Measurements from ENCODE around the gene WDR86. TPM values are rescaled to one million over a fixed set of nuclear protein-coding genes. Genes with fewer than 3 reads are reported as not detected.

WDR86 gene, protein sequence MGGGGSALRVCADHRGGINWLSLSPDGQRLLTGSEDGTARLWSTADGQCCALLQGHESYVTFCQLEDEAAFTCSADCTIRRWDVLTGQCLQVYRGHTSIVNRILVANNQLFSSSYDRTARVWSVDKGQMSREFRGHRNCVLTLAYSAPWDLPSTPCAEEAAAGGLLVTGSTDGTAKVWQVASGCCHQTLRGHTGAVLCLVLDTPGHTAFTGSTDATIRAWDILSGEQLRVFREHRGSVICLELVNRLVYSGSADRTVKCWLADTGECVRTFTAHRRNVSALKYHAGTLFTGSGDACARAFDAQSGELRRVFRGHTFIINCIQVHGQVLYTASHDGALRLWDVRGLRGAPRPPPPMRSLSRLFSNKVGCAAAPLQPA
- total RNA-seq (1 to 10 TPM in 1 of 2 donors, under 1 TPM in 1; 0.85 to 1.1 TPM), polyA plus RNA-seq (ENCODE audit: insufficient read length in 6 of 6) (10 to 100 TPM; 16.5 to 24.1 (median 21.8) TPM)
- long read RNA-seq, donor 1, transcript WDR86-201 (6 exons, 2,023 nt), result major isoform, 6 of 15 reads
- long read RNA-seq, donor 1, partial matches to known transcripts, result 5 of 15 reads
- long read RNA-seq, donor 1, other reads (novel, unspliced or antisense), result 0 of 15 reads
- long read RNA-seq, donor 2, partial matches to known transcripts, result 0 of 4 reads
- long read RNA-seq, donor 2, other reads (novel, unspliced or antisense), result 0 of 4 reads
- long read RNA-seq, donor 3, partial matches to known transcripts, result 0 of 3 reads
- long read RNA-seq, donor 3, other reads (novel, unspliced or antisense), result 0 of 3 reads
- long read RNA-seq, donor 4, partial matches to known transcripts, result 1 of 1 reads
- long read RNA-seq, donor 4, other reads (novel, unspliced or antisense), result 0 of 1 reads
- long read RNA-seq, donor 5, partial matches to known transcripts, result 0 of 6 reads
- long read RNA-seq, donor 5, other reads (novel, unspliced or antisense), result 0 of 6 reads
- long read RNA-seq, donor 6, partial matches to known transcripts, result 0 of 10 reads
- long read RNA-seq, donor 6, other reads (novel, unspliced or antisense), result 6 of 10 reads
- long read RNA-seq, donor 7, partial matches to known transcripts, result 0 of 3 reads
- long read RNA-seq, donor 7, other reads (novel, unspliced or antisense), result 0 of 3 reads
- long read RNA-seq, donor 8, partial matches to known transcripts, result 0 of 2 reads
- long read RNA-seq, donor 8, other reads (novel, unspliced or antisense), result 0 of 2 reads
- long read RNA-seq, donor 9, result 0 reads
- long read RNA-seq, donor 10, partial matches to known transcripts, result 0 of 1 reads
- long read RNA-seq, donor 10, other reads (novel, unspliced or antisense), result 0 of 1 reads
- long read RNA-seq, donor 11, partial matches to known transcripts, result 33 of 34 reads
- long read RNA-seq, donor 11, other reads (novel, unspliced or antisense), result 0 of 34 reads
- long read RNA-seq, donor 12, partial matches to known transcripts, result 0 of 3 reads
- long read RNA-seq, donor 12, other reads (novel, unspliced or antisense), result 0 of 3 reads

DNA sequence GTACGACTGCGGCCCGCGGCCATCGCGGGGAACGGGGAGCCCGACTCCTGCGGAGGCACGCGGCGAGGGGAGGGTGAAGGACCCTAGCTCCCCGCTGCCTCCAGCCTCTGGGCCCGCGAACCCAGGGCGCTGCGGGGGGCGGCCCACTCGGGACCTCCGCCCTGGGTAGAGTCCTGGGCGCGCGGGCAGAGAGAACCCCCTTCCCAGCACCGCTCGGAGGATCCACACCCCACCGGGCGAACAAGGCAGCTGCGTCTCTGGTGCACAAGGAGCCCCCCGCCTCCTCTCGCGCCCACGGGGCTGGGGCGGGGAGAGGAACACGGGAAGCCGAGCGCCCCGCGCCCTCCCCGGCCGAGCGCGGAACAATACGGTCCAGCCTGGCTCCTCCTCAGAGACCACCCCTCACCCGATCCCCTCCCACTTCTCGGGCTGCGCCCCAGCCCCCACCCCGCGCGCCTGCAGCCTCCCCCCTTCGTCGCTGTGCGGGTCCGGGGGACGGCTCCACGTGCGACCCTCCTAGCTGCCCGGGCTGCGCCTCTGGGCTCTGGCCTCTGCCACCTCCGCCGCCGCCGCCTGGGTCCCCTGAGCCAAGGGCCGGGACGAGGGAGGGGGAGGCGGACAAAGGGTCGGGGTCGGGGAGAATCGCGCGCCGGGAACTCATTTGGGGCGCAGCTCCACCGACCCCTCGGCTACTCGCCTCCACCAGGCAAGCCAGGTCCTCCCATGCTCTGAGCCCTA lies at the start of gene WDR86:
TSS of gene WDR86 (minus strand) at position 372 of the 738 bp plus-strand sequence. CDS start 449 bp downstream, outside the sequence.
- Histone ChIP-seq H3K27me3 (peaks cover 33 to 82% of the 10 kb centered on the region in 2 donors), H3K4me3 (peak within 1 kb of the TSS; percentile 9 to 34), H3K9me3 (no peaks in the 10 kb centered on the region), H3K36me3 (no peaks in the 10 kb centered on the region), H3K4me1 (peaks cover 13 to 24% of the 10 kb centered on the region in 2 donors), H3K27ac (peak within 1 kb of the TSS in 1 of 2 donors; percentile 55)
- intact Hi-C loops (cut with DNase I), result no loop called here
- DNase-seq (peak in 2 of 4 donors; percentile 77 to 86), ATAC-seq (peak; percentile 23)
- TF ChIP-seq, protein P1, sequence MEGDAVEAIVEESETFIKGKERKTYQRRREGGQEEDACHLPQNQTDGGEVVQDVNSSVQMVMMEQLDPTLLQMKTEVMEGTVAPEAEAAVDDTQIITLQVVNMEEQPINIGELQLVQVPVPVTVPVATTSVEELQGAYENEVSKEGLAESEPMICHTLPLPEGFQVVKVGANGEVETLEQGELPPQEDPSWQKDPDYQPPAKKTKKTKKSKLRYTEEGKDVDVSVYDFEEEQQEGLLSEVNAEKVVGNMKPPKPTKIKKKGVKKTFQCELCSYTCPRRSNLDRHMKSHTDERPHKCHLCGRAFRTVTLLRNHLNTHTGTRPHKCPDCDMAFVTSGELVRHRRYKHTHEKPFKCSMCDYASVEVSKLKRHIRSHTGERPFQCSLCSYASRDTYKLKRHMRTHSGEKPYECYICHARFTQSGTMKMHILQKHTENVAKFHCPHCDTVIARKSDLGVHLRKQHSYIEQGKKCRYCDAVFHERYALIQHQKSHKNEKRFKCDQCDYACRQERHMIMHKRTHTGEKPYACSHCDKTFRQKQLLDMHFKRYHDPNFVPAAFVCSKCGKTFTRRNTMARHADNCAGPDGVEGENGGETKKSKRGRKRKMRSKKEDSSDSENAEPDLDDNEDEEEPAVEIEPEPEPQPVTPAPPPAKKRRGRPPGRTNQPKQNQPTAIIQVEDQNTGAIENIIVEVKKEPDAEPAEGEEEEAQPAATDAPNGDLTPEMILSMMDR (IDR thresholded peaks at IDR 0.05), result no peak

DNA sequence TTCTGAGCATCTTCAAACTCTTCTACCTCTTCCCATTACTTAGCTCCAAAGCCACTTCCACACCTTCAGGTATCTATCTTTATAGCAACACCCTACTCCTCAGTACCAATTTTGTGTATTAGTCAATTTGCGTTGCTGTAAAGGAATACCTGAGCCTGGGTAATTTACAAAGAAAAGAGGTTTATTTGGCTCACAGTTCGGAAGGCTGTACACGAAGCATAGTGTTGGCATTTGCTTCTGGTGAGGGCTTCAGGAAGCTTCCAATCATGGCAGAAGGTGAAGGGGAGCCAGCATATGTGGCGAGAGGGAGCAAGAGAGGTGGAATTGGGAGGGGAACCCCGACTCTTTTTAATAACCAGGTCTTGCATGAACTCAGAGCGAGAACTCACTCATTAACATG lies 47.7 kb upstream of the WDR86 start:
- no peak overlapping the region for H3K27ac ChIP-seq
- no peak for ATAC-seq
- H3K27me3 ChIP-seq, result peaks cover 0 to 4% of the 10 kb centered on the region in 2 donors
- TF ChIP-seq, protein P1 (IDR thresholded peaks at IDR 0.05), result no peak
- H3K9me3 ChIP-seq, result peaks cover 0 to 2% of the 10 kb centered on the region in 2 donors
- H3K4me1 ChIP-seq, result peaks cover 9 to 12% of the 10 kb centered on the region in 2 donors
- no peaks in the 10 kb centered on the region for H3K36me3 ChIP-seq
- intact Hi-C loops (cut with DNase I), result no loop called here
- H3K4me3 ChIP-seq, result no peak overlapping the region
- no peak for DNase-seq

DNA sequence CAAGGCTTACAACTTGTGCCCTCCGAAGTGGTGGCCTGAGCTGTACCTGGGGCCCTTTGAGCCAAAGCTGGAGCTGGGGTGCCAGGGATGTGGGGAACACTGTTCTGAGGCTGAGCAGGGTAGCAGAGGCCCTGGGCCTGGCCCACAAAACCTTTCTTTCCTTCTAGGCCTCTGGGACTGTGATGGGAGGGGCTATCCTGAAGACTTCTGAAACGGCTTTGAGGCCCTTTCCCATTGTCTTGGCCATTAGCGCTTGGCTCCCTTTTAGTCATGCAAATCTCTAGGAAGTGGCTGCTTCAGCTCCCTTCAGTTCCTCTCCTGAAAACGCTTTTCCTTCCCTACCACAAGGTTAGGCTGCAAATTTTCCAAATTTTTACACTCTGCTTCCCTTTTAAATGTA lies 46.9 kb upstream of the WDR86 start:
- H3K4me3 ChIP-seq, result no peak overlapping the region
- DNase-seq (no peak), ATAC-seq (no peak)
- H3K36me3 ChIP-seq, result no peaks in the 10 kb centered on the region
- H3K9me3 ChIP-seq, result no peaks in the 10 kb centered on the region
- H3K4me1 ChIP-seq, result peaks cover 9 to 12% of the 10 kb centered on the region in 2 donors
- H3K27ac ChIP-seq, result no peak overlapping the region
- H3K27me3 ChIP-seq, result peaks cover 0 to 4% of the 10 kb centered on the region in 2 donors
- TF ChIP-seq, protein P1 (IDR thresholded peaks at IDR 0.05), result no peak
- intact Hi-C loops (cut with DNase I), result no loop called here

DNA sequence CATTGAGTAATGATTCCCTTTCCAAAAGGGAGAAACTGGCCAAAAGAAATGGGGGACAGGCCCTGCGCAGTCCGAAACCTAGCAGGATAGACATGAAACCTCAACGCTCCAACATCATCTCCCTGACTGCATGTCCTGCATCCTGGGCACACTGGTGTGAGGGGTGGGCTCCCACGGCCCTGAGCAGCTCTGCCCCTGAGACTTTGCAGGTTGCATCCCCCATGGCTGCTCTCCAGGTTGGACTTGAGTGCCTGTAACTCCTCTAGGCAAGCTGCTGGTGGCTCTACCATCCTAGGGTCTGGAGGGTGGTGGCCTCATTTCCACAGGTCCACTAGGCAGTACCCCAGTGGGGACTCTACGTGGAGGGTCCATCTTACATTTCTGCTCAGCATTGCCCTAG lies 46.4 kb upstream of the WDR86 start:
- ATAC-seq, result no peak
- peaks cover 0 to 4% of the 10 kb centered on the region in 2 donors for H3K27me3 ChIP-seq
- TF ChIP-seq, protein P1 (IDR thresholded peaks at IDR 0.05), result no peak
- intact Hi-C loops (cut with DNase I), result no loop called here
- no peak for DNase-seq
- no peaks in the 10 kb centered on the region for H3K9me3 ChIP-seq
- H3K27ac ChIP-seq, result no peak overlapping the region
- H3K4me3 ChIP-seq, result no peak overlapping the region
- no peaks in the 10 kb centered on the region for H3K36me3 ChIP-seq
- H3K4me1 ChIP-seq, result peaks cover 9 to 12% of the 10 kb centered on the region in 2 donors
